B cell (primary cell): ENCODE measurements around the gene SPP1. TPM values are rescaled to one million over a fixed set of nuclear protein-coding genes. Genes with fewer than 3 reads are reported as not detected.

ENCODE experiments used
- ATAC-seq: fragments of 200-7000 bp; cut with Tn5 transposase; one replicate; pipeline ENCODE4 v1.10.0; 2021; ENCODE audit warnings: low read depth, mild to moderate bottlenecking, moderate number of reproducible peaks, moderate library complexity
- CTCF ChIA-PET: fragments of 350-600 bp; sonication (Branson Sonifier 250); formaldehyde crosslinking; loops from one replicate; lab custom pipeline; 2021; ENCODE audit warnings: antibody characterized with exemption, inconsistent platforms; lab: Charles Lee
- POLR2A ChIA-PET: fragments of 350-600 bp; sonication (Branson Sonifier 250); formaldehyde crosslinking; loops from one replicate; lab custom pipeline; 2021; ENCODE audit warnings: antibody characterized with exemption; lab: Charles Lee
- DNase-seq: peaks from one replicate; pipeline ENCODE4 v3.0.0; 2013
- H2AFZ ChIP-seq: 2 replicates; pipeline ENCODE4 v1.6.1; 2012; ENCODE audit warnings: mild to moderate bottlenecking, low read depth, low read length; ENCODE audit not compliant: insufficient read depth, poor library complexity, severe bottlenecking
- H3K27ac ChIP-seq, 2 donors: 1 replicate in 1 of 2; 2 replicates in 1 of 2; pipeline ENCODE4 v1.5.1; 2012 to 2013; ENCODE audit warnings: low read length in 2 of 2, mild to moderate bottlenecking in 2 of 2, moderate library complexity in 1 of 2
- H3K27me3 ChIP-seq, 4 experiments: fragments of 200-600 bp in 1 of 4; sonication (generic) in 1 of 4; replicated peaks in 1 of 4; 1 replicate in 2 of 4; 2 replicates in 2 of 4; pipeline versions ENCODE4 v1.6.1 to v1.7.0; 2013 to 2016; ENCODE audit warnings: low read length in 3 of 4, mild to moderate bottlenecking in 2 of 4, mixed read lengths in 1 of 4, moderate library complexity in 1 of 4; ENCODE audit not compliant: insufficient read depth in 4 of 4, control insufficient read depth in 3 of 4; ENCODE audit errors: control extremely low read depth in 1 of 4
- H3K36me3 ChIP-seq, 2 experiments: replicated peaks in 1 of 2; 1 replicate in 1 of 2; 2 replicates in 1 of 2; pipeline versions ENCODE4 v1.6.1 to v1.7.1; 2013; ENCODE audit warnings: low read length in 1 of 2; ENCODE audit not compliant: insufficient read depth in 2 of 2, control insufficient read depth in 1 of 2; ENCODE audit errors: control extremely low read depth in 1 of 2, extremely low read depth in 1 of 2
- H3K4me1 ChIP-seq, 2 donors: fragments of 200-600 bp in 1 of 2; sonication (generic) in 1 of 2; 1 replicate in 1 of 2; 2 replicates in 1 of 2; pipeline versions ENCODE4 v1.5.1 to v1.6.1; 2013 to 2017; ENCODE audit warnings: low read length in 2 of 2; ENCODE audit not compliant: control insufficient read depth in 2 of 2, insufficient read depth in 2 of 2
- H3K4me2 ChIP-seq: replicated peaks from 2 replicates; pipeline ENCODE3; 2012; ENCODE audit warnings: mild to moderate bottlenecking, low read depth, low read length; ENCODE audit not compliant: poor library complexity, severe bottlenecking
- H3K4me3 ChIP-seq, 5 experiments: fragments of 200-600 bp in 1 of 5; sonication (generic) in 1 of 5; 1 replicate in 3 of 5; 2 replicates in 2 of 5; pipeline versions ENCODE4 v1.5.1 to v1.7.0; 2011 to 2016; ENCODE audit warnings: low read length in 4 of 5, mild to moderate bottlenecking in 4 of 5, low read depth in 2 of 5, control low read depth in 1 of 5, moderate library complexity in 1 of 5; ENCODE audit not compliant: insufficient read depth in 1 of 5; ENCODE audit errors: control extremely low read depth in 1 of 5, extremely low read depth in 1 of 5
- H3K79me2 ChIP-seq: fragments of 200-600 bp; sonication (generic); one replicate; pipeline ENCODE4 v1.6.0; 2016; ENCODE audit warnings: low read length; ENCODE audit not compliant: control insufficient read depth, insufficient read depth
- H3K9ac ChIP-seq: fragments of 200-600 bp; sonication (generic); 2 replicates; pipeline ENCODE4 v1.6.1; 2017; ENCODE audit warnings: mild to moderate bottlenecking, low read length, moderate library complexity
- H3K9me3 ChIP-seq, 3 donors: one replicate each; pipeline versions ENCODE4 v1.6.1 to v1.7.1; 2013; ENCODE audit warnings: low read length in 2 of 3; ENCODE audit not compliant: control insufficient read depth in 2 of 3, insufficient read depth in 1 of 3; ENCODE audit errors: control extremely low read depth in 1 of 3
- H4K20me1 ChIP-seq: 2 replicates; pipeline ENCODE4 v1.6.0; 2012; ENCODE audit warnings: mild to moderate bottlenecking, low read length; ENCODE audit not compliant: insufficient read depth, control insufficient read depth, poor library complexity, severe bottlenecking
- H3K27ac Mint-ChIP-seq: one replicate; pipeline ENCODE4 v1.8.0; 2021; ENCODE audit warnings: mixed read lengths
- H3K27me3 Mint-ChIP-seq: one replicate; pipeline ENCODE4 v1.8.0; 2021; ENCODE audit warnings: mixed read lengths
- H3K4me1 Mint-ChIP-seq: one replicate; pipeline ENCODE4 v1.8.0; 2021; ENCODE audit warnings: mixed read lengths
- H3K4me3 Mint-ChIP-seq: one replicate; pipeline ENCODE4 v1.8.0; 2021; ENCODE audit warnings: mixed read lengths
- H3K9me3 Mint-ChIP-seq: one replicate; pipeline ENCODE4 v1.8.0; 2022; ENCODE audit warnings: mixed read lengths; ENCODE audit not compliant: insufficient read depth
- CTCF ChIP-seq: fragments of 200-600 bp; IDR thresholded peaks from one replicate; pipeline ENCODE4 v1.8.0; 2022; ENCODE audit warnings: antibody characterized with exemption, mild to moderate bottlenecking
- EZH2 ChIP-seq: IDR thresholded peaks from 2 replicates; pipeline ENCODE4 v1.6.1; 2012; ENCODE audit warnings: borderline replicate concordance, low read depth, mild to moderate bottlenecking, moderate library complexity, low read length; ENCODE audit not compliant: insufficient read depth, poor library complexity, severe bottlenecking
- WGBS: methylation state at CpG from one replicate; pipeline ENCODE4 v1.1.5; 2013; ENCODE audit warnings: missing lambda C conversion rate; ENCODE audit not compliant: insufficient coverage; 5-methylcytosine and 5-hydroxymethylcytosine counted together
- intact Hi-C: fragments of 100-400 bp; cut with micrococcal nuclease; formaldehyde crosslinking; loops from one replicate; pipeline ENCODE4 v1.10.0; 2022
- polyA plus RNA-seq: library from polyadenylated mRNA; depleted of rRNA; stranded (reverse); fragments of >200 nt; gene quantifications from 2 replicates; pipeline ENCODE4 v1.2.3, GENCODE V29; 2012
- total RNA-seq, 2 donors: library from RNA; stranded (reverse); fragments of 120-200 nt in 1 of 2; gene quantifications; 1 replicate in 1 of 2; 2 replicates in 1 of 2; pipeline versions ENCODE4 v1.2.3 to v1.2.4, GENCODE V29; 2013 to 2022

Gene SPP1
- total and polyA plus RNA-seq, 2 donors (not counting 1 experiment from before 2014, with no cell fraction given) = not detected

- H3K27ac Mint-ChIP-seq = no peak overlapping the region
- Histone ChIP-seq H3K27ac (no peak overlapping the region), H3K9ac (no peak overlapping the region), H3K4me1 (no peaks in the 10 kb centered on the region), H3K9me3 (no peaks in the 10 kb centered on the region), H4K20me1 (no peaks in the 10 kb centered on the region), H3K4me2 (no peak overlapping the region), H3K79me2 (no peaks in the 10 kb centered on the region), H3K27me3 (peaks cover 0 to 3% (median under 1%) of the 10 kb centered on the region in 4 experiments), H3K4me3 (no peak overlapping the region), H2AFZ (no peak overlapping the region), H3K36me3 (no peaks in the 10 kb centered on the region)
- 93% methylated on average over 10 of the region's 13 CpGs for WGBS
- H3K9me3 Mint-ChIP-seq = no peaks in the 10 kb centered on the region
- intact Hi-C loops = no loop called here
- no peak for TF ChIP-seq EZH2
- TF ChIP-seq CTCF = no peak
- DNase-seq (no peak), ATAC-seq (no peak)
- ChIA-PET CTCF (no interaction called here), POLR2A (no interaction called here)
- H3K4me3 Mint-ChIP-seq = no peak overlapping the region
- H3K4me1 Mint-ChIP-seq = no peaks in the 10 kb centered on the region
- peaks cover 21% of the 10 kb centered on the region for H3K27me3 Mint-ChIP-seq
Observed at GRCh38 chr4:87982446-87983010, 7.0 kb downstream of the SPP1 start.

GRCh38 chr4:87983996-87984395, 8.5 kb downstream of the SPP1 start:
- no CpG with 5 or more reads among the region's 2 CpGs for WGBS
- CTCF ChIA-PET = no interaction called here
- no peak overlapping the region for H3K9ac ChIP-seq

More at GRCh38 chr4:87983996-87984395, 8.5 kb downstream of the SPP1 start:
- Histone ChIP-seq H3K4me2 (no peak overlapping the region), H3K79me2 (no peaks in the 10 kb centered on the region), H3K9me3 (no peaks in the 10 kb centered on the region), H3K4me1 (no peaks in the 10 kb centered on the region), H3K36me3 (no peaks in the 10 kb centered on the region), H4K20me1 (no peaks in the 10 kb centered on the region), H3K4me3 (no peak overlapping the region), H3K27me3 (peaks cover 0 to 3% (median 0%) of the 10 kb centered on the region in 4 experiments), H2AFZ (no peak overlapping the region), H3K27ac (no peak overlapping the region)
- H3K4me1 Mint-ChIP-seq = no peaks in the 10 kb centered on the region
- ATAC-seq (no peak), DNase-seq (no peak)
- H3K27me3 Mint-ChIP-seq = peaks cover 17% of the 10 kb centered on the region
- no peak for TF ChIP-seq CTCF
- no peak for TF ChIP-seq EZH2
- POLR2A ChIA-PET = no interaction called here
- no peak overlapping the region for H3K27ac Mint-ChIP-seq
- H3K9me3 Mint-ChIP-seq = no peaks in the 10 kb centered on the region
- intact Hi-C loops = no loop called here
- no peak overlapping the region for H3K4me3 Mint-ChIP-seq
